ENCODE results near the gene RGS7BP. TPM values are rescaled to one million over a fixed set of nuclear protein-coding genes. Genes with fewer than 3 reads are reported as not detected.

RGS7BP gene
- total RNA-seq, 1 donor = 0.36 TPM

DNA sequence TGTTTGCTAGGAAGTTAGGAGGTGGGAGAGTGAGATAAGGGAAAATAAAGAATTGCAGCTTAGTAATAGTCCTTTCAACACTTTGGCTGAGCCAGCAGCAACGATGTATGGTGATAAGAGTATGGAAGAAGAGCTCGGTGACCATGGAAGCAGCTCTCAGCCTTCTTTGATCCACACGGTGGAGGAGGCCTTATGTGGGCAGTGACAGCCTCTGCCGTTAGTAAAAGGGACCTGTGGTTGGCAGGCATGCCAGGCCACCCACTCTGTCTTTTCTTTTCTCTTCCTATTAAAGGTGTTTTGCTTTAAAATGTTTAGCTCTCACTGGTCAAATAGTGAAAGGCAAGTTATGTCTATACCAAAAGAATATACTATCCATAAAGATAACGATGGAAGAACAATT, 7.7 kb downstream of the RGS7BP start:
- H2AFZ ChIP-seq (ENCODE audit: low read length) = no peak overlapping the region
- no peak for DNase-seq (ENCODE audit: insufficient read length, low spot score, missing footprints)

DNA sequence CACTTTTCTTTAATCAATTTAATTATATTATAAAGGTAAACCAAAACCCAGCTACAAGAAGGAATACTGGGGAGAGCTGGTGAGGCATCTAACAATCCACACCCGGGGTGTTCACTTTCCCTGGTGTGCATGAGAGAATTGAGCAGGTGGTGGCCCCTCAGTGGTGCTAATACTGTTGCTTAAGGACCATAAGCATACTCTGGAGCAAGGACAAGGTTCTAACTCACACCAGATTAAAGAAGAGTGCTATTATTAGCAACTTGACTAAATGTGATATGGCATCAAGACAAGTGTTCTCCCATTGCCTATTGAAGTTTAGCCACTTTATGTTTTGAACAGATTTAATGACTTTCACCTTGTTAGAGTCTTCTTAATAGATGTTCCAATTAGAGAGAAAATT, 8.8 kb downstream of the RGS7BP start:
- Histone ChIP-seq H4K20me1 (ENCODE audit: insufficient read depth, low read length) (no peaks in the 10 kb centered on the region), H3K27ac (ENCODE audit: low read depth, low read length) (no peak overlapping the region), H3K4me3 (ENCODE audit: insufficient read depth, low read length) (no peak overlapping the region), H3K27me3 (ENCODE audit: insufficient read depth, low read length) (no peaks in the 10 kb centered on the region), H3K9me3 (ENCODE audit: low read depth, low read length) (no peaks in the 10 kb centered on the region), H3K4me2 (ENCODE audit: insufficient read depth, low read length) (no peak overlapping the region), H3K79me2 (ENCODE audit: insufficient read depth, low read length) (no peaks in the 10 kb centered on the region), H3K4me1 (ENCODE audit: insufficient read depth, low read length) (no peaks in the 10 kb centered on the region), H2AFZ (ENCODE audit: low read length) (no peak overlapping the region), H3K36me3 (ENCODE audit: insufficient read depth, low read length) (no peaks in the 10 kb centered on the region)
- TF ChIP-seq, protein P1, sequence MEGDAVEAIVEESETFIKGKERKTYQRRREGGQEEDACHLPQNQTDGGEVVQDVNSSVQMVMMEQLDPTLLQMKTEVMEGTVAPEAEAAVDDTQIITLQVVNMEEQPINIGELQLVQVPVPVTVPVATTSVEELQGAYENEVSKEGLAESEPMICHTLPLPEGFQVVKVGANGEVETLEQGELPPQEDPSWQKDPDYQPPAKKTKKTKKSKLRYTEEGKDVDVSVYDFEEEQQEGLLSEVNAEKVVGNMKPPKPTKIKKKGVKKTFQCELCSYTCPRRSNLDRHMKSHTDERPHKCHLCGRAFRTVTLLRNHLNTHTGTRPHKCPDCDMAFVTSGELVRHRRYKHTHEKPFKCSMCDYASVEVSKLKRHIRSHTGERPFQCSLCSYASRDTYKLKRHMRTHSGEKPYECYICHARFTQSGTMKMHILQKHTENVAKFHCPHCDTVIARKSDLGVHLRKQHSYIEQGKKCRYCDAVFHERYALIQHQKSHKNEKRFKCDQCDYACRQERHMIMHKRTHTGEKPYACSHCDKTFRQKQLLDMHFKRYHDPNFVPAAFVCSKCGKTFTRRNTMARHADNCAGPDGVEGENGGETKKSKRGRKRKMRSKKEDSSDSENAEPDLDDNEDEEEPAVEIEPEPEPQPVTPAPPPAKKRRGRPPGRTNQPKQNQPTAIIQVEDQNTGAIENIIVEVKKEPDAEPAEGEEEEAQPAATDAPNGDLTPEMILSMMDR (IDR thresholded peaks at IDR 0.05; ENCODE audit: extremely low read depth, low read depth, low read length) = no peak
- no peak for DNase-seq (ENCODE audit: insufficient read length, low spot score, missing footprints)

More for the DNA sequence above, 7.7 kb downstream of the RGS7BP start:
- no peaks in the 10 kb centered on the region for H3K27me3 ChIP-seq (ENCODE audit: insufficient read depth, low read length)
- H3K9me3 ChIP-seq (ENCODE audit: low read depth, low read length) = no peaks in the 10 kb centered on the region
- H4K20me1 ChIP-seq (ENCODE audit: insufficient read depth, low read length) = no peaks in the 10 kb centered on the region
- H3K4me2 ChIP-seq (ENCODE audit: insufficient read depth, low read length) = no peak overlapping the region
- no peak overlapping the region for H3K4me3 ChIP-seq (ENCODE audit: insufficient read depth, low read length)
- TF ChIP-seq, protein P1 (IDR thresholded peaks at IDR 0.05; ENCODE audit: extremely low read depth, low read depth, low read length) = no peak
- no peaks in the 10 kb centered on the region for H3K4me1 ChIP-seq (ENCODE audit: insufficient read depth, low read length)
- H3K79me2 ChIP-seq (ENCODE audit: insufficient read depth, low read length) = no peaks in the 10 kb centered on the region
- H3K27ac ChIP-seq (ENCODE audit: low read depth, low read length) = no peak overlapping the region
- H3K36me3 ChIP-seq (ENCODE audit: insufficient read depth, low read length) = no peaks in the 10 kb centered on the region

DNA sequence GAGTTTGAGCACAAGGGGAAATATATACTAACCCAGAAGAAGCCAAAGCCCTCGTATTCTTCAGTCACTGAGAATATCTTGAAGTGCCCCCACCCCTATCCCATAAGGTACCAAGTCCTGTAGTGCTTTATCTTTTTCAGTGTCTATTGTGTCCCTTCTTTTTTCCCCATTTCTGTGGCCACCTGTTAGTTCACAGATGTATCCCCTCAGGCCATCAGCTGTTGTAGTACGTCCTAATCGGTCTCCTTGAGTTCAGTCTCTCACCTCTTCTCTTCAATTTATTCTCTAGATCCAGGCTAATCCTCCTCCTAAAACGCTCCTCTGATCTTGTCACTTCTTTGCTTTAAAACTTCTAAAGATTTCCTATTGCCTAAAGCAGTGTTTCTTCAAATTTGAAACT, 10.4 kb downstream of the RGS7BP start:
- Histone ChIP-seq H3K9me3 (ENCODE audit: low read depth, low read length) (no peaks in the 10 kb centered on the region), H3K4me3 (ENCODE audit: insufficient read depth, low read length) (no peak overlapping the region), H3K4me1 (ENCODE audit: insufficient read depth, low read length) (no peaks in the 10 kb centered on the region), H4K20me1 (ENCODE audit: insufficient read depth, low read length) (no peaks in the 10 kb centered on the region), H3K36me3 (ENCODE audit: insufficient read depth, low read length) (no peaks in the 10 kb centered on the region), H3K27me3 (ENCODE audit: insufficient read depth, low read length) (no peaks in the 10 kb centered on the region), H3K4me2 (ENCODE audit: insufficient read depth, low read length) (no peak overlapping the region), H2AFZ (ENCODE audit: low read length) (no peak overlapping the region), H3K79me2 (ENCODE audit: insufficient read depth, low read length) (no peaks in the 10 kb centered on the region), H3K27ac (ENCODE audit: low read depth, low read length) (no peak overlapping the region)
- no peak for DNase-seq (ENCODE audit: insufficient read length, low spot score, missing footprints)
- TF ChIP-seq, protein P1 (IDR thresholded peaks at IDR 0.05; ENCODE audit: extremely low read depth, low read depth, low read length) = no peak

DNA sequence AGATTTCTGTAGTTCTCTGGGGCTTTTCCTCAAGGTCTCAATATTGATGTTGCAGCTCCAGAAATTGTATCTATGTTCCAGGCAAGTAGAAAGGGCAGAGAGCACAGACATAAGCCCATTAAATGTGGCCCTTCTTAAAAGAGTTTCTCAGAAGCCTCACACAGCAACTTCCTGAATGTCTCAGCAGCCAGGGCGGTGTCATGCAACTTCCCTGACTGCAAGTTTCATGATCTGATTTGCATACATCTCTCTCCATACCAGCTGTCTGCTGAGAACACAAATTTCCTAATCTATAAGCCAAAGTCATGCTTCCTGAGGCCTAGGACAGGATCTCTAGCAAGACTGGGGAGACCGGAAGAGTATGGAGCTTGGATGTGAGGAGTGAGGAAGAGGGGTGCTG, 13.0 kb downstream of the RGS7BP start:
- Histone ChIP-seq H3K9me3 (ENCODE audit: low read depth, low read length) (no peaks in the 10 kb centered on the region), H3K4me3 (ENCODE audit: insufficient read depth, low read length) (no peak overlapping the region), H3K4me1 (ENCODE audit: insufficient read depth, low read length) (no peaks in the 10 kb centered on the region), H3K4me2 (ENCODE audit: insufficient read depth, low read length) (no peak overlapping the region), H2AFZ (ENCODE audit: low read length) (no peak overlapping the region), H3K36me3 (ENCODE audit: insufficient read depth, low read length) (no peaks in the 10 kb centered on the region), H3K27ac (ENCODE audit: low read depth, low read length) (no peak overlapping the region), H3K27me3 (ENCODE audit: insufficient read depth, low read length) (no peaks in the 10 kb centered on the region), H3K79me2 (ENCODE audit: insufficient read depth, low read length) (no peaks in the 10 kb centered on the region), H4K20me1 (ENCODE audit: insufficient read depth, low read length) (no peaks in the 10 kb centered on the region)
- DNase-seq (ENCODE audit: insufficient read length, low spot score, missing footprints) = no peak
- TF ChIP-seq, protein P1 (IDR thresholded peaks at IDR 0.05; ENCODE audit: extremely low read depth, low read depth, low read length) = no peak
